ENCODE measurements around the gene LPGAT1.

LPGAT1 gene

DNA sequence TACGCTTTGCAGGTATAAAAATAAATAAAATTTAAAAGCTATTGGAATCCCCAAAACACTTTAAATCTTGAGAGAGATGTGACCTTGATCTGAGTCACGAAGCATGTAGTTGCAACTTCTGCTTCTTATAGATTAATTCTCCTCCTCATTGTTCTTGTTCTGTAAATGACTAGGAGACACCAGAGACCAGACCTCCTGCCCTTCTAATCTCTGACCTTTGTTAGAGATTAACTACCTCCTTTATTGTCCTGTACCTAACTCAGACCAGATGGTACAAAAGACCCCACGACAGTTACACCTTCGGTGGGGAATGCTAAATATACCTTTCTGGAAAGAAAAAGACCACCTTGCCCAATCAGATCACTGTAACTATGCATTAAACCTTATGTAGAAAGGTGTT lies 78.2 kb downstream of the LPGAT1 start:
- TF ChIP-seq, protein P1, sequence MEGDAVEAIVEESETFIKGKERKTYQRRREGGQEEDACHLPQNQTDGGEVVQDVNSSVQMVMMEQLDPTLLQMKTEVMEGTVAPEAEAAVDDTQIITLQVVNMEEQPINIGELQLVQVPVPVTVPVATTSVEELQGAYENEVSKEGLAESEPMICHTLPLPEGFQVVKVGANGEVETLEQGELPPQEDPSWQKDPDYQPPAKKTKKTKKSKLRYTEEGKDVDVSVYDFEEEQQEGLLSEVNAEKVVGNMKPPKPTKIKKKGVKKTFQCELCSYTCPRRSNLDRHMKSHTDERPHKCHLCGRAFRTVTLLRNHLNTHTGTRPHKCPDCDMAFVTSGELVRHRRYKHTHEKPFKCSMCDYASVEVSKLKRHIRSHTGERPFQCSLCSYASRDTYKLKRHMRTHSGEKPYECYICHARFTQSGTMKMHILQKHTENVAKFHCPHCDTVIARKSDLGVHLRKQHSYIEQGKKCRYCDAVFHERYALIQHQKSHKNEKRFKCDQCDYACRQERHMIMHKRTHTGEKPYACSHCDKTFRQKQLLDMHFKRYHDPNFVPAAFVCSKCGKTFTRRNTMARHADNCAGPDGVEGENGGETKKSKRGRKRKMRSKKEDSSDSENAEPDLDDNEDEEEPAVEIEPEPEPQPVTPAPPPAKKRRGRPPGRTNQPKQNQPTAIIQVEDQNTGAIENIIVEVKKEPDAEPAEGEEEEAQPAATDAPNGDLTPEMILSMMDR (IDR thresholded peaks at IDR 0.05; ENCODE audit: insufficient read depth, low read depth, low read length, missing control alignments), result no peak
- no peak for DNase-seq (ENCODE audit: low read depth)
- H3K4me3 ChIP-seq (ENCODE audit: low read length), result no peak overlapping the region

DNA sequence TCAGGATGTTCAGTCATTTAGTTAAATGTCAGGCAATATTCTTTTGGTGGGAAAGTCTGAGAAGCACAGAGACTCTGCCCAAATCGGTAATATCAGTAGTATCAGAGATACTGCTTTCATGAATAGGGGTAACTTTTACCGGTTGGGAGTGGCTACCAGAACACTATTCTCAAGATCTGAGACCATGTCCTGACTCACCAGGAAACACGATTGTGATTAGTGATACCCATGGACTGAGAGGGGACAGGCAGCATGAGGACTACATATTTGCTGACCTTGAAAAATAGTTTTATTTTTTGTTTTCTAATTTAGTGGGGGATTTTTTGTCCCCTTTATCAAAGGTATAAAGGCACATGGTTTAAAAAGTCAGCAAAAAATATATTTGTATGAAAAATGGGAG lies 79.1 kb downstream of the LPGAT1 start:
- TF ChIP-seq, protein P1 (IDR thresholded peaks at IDR 0.05; ENCODE audit: insufficient read depth, low read depth, low read length, missing control alignments), result no peak
- no peak for DNase-seq (ENCODE audit: low read depth)
- no peak overlapping the region for H3K4me3 ChIP-seq (ENCODE audit: low read length)

DNA sequence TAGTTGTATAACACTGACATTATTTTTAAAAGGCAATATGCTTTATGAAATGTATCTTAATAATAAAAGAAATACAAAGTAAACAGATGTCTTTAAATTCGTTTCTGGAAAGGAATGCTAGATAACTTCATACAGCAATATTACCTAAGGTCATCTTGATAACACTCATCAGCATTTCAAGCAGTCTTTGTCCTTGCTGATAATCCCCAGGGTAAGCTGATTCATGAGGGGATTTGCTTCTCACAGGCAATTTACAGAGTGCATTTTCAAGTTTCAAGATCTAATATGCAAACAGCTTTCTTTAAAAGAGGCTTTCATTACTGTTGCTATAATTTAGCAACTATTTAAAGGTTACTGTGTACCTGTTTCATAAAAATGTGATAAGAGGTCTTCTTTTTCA lies 80.0 kb downstream of the LPGAT1 start:
- H3K4me3 ChIP-seq (ENCODE audit: low read length), result no peak overlapping the region
- TF ChIP-seq, protein P1 (IDR thresholded peaks at IDR 0.05; ENCODE audit: insufficient read depth, low read depth, low read length, missing control alignments), result no peak
- DNase-seq (ENCODE audit: low read depth), result no peak

DNA sequence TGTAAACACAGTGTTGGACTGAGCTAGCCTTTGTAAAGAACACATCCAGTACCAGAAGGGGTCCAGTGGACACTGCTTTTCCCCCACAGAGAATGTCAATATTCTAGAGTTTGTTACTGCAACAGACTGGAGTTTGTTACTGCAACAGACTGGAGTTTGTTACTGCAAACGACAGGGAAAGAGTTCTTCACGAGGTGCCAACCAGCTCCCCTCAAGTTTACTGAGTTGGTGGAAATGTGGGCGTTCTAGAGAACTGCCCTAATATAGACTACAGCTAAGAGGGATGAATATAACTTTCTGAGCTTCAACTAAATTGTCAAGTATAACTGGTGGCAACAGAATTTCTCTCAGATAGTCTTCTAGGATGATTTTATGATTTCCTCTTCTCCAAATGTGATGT lies 81.3 kb downstream of the LPGAT1 start:
- no peak overlapping the region for H3K4me3 ChIP-seq (ENCODE audit: low read length)
- TF ChIP-seq, protein P1 (IDR thresholded peaks at IDR 0.05; ENCODE audit: insufficient read depth, low read depth, low read length, missing control alignments), result no peak
- DNase-seq (ENCODE audit: low read depth), result no peak

DNA sequence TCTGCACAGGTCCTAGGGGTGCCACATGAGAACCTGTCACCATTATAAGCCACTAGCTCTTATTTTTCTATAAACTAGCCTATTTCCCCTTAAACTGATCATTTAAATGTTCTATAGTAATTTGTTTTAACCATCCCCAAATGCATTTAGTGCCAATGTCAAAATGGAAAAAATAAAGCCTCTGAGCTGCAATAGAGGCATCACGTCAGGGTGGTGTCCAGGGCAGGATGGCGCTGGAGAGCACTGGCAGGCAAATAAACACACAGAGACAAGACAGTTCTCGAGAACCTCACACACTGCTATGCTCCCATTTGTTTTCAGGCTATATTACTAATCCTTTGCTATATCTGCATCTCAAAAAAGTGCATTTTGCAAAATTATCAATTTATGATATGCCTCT lies 81.8 kb downstream of the LPGAT1 start:
- TF ChIP-seq, protein P1 (IDR thresholded peaks at IDR 0.05; ENCODE audit: insufficient read depth, low read depth, low read length, missing control alignments), result no peak
- H3K4me3 ChIP-seq (ENCODE audit: low read length), result no peak overlapping the region
- DNase-seq (ENCODE audit: low read depth), result no peak

DNA sequence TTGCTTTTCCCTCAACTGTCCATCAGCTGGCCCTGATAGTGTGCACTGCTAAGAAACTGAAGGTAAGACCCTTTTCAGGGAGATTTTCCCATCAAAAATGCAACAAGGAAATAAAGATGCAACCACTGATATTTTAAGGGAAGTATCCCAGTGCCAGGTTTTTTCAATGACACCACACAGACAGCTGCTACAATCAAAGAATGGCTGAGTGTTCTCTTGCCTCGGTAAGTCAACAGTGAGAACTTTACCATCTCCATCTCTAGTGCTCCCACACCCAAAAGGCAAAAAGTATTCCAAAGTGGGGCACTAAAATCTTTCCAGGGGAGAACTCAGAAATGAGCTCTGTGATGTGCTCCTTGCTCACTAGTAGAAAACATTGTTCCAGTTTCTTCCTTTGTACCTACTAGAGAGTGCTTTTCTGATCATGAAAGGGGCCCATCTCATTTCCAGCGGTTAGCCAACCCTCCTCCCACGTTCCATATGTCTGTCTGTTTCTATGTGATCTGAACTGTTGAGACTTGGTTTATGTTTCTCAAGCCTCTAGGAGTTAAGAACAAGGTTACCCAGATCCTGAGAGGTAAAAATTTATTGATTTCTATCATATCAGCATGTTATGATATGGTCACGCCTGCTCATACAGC lies 87.6 kb downstream of the LPGAT1 start:
- no peak overlapping the region for H3K4me3 ChIP-seq (ENCODE audit: low read length)
- TF ChIP-seq, protein P1 (IDR thresholded peaks at IDR 0.05; ENCODE audit: insufficient read depth, low read depth, low read length, missing control alignments), result no peak
- no peak for DNase-seq (ENCODE audit: low read depth)

DNA sequence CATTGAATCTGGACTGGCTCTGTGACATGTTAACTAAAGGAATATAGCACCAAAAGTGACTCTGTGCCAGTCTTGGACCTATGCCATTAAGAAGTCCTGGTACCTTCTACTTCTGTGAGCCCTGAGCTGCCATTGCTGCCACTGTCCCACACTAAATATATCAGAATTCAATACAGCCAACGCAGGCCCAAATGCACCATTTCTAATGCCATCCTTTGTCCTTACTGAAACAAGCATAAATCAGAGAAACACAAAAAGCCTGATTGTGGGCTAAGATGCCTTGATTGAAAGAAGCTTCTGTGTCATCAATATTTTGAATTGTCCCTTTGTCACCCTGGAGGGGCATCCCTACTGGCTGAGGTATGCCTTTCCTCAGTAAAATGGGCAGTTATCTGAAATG lies 88.3 kb downstream of the LPGAT1 start:
- TF ChIP-seq, protein P1 (IDR thresholded peaks at IDR 0.05; ENCODE audit: insufficient read depth, low read depth, low read length, missing control alignments), result no peak
- no peak overlapping the region for H3K4me3 ChIP-seq (ENCODE audit: low read length)
- DNase-seq (ENCODE audit: low read depth), result no peak
